ENCODE results near the gene DSG2.

The DSG2 gene

DNA sequence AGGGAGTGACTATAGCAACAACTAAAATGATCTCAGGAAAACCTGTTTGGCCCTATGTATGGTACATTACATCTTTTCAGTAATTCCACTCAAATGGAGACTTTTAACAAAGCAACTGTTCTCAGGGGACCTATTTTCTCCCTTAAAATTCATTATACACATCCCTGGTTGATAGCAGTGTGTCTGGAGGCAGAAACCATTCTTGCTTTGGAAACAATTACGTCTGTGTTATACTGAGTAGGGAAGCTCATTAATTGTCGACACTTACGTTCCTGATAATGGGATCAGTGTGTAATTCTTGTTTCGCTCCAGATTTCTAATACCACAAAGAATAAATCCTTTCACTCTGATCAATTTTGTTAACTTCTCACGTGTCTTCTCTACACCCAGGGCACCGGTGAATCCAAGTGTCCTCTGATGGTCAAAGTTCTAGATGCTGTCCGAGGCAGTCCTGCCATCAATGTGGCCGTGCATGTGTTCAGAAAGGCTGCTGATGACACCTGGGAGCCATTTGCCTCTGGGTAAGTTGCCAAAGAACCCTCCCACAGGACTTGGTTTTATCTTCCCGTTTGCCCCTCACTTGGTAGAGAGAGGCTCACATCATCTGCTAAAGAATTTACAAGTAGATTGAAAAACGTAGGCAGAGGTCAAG is 94.7 kb downstream of the DSG2 start:
- DNase-seq, result no peak

GRCh38 chr18:31595121-31595771 is 97.3 kb downstream of the DSG2 start:
- DNase-seq, result no peak

GRCh38 chr18:31596081-31596872 is 98.3 kb downstream of the DSG2 start:
- DNase-seq, result no peak

GRCh38 chr18:31598021-31598805 is 100.2 kb downstream of the DSG2 start:
- DNase-seq, result no peak
